ENCODE results near the gene CHD8.
A peak's percentile ranks its signal among the peaks of the same experiment; 100 is the strongest.
"Not testable (repeated sequence)": the region's sequence is repeated elsewhere in the genome, so short reads cannot be mapped to it uniquely, and the experiment has no call there.

The CHD8 gene

GRCh38 chr14:21379338-21379737 lies 76.6 kb downstream of the CHD8 start:
- DNase-seq, result no peak

- no peak for DNase-seq
These were observed 81.9 kb downstream of the CHD8 start for GRCh38 chr14:21373980-21374379.

- DNase-seq, result not testable (repeated sequence)
These were observed 83.1 kb downstream of the CHD8 start for GRCh38 chr14:21372814-21373213.

DNA sequence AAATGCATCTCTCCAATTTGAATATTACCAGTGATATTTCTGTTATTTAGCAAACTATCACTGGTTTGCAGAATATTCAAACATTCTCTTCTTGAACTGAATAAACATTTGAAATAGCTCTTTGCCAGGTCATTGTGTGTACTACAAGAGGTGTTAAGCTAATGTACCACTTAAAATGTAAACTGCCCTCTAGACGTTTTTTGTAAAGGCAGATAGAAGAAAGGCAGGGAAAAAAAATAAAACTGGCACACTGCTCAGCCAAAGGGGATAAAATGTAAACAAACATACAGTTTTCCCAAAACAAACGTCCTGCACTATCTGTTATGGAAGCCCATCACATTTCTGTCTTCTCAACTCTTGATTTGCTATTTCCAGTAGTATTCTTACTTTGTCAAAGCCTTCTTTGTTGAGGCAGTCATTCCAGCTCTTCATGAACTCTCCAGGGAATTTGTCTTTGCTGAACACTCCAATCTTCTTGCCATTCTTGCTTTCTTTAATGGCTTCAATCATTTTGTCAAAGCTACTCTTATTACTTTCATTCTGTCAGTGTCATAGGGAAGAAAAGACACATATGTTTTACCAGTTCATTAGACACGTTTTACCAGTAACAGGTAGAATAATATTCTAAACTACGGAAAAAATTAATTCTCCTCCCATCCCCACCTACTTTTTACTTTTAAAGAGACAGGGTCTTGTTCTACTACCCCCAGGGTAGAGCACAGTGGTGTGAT lies 85.8 kb downstream of the CHD8 start:
- DNase-seq, result no peak

DNA sequence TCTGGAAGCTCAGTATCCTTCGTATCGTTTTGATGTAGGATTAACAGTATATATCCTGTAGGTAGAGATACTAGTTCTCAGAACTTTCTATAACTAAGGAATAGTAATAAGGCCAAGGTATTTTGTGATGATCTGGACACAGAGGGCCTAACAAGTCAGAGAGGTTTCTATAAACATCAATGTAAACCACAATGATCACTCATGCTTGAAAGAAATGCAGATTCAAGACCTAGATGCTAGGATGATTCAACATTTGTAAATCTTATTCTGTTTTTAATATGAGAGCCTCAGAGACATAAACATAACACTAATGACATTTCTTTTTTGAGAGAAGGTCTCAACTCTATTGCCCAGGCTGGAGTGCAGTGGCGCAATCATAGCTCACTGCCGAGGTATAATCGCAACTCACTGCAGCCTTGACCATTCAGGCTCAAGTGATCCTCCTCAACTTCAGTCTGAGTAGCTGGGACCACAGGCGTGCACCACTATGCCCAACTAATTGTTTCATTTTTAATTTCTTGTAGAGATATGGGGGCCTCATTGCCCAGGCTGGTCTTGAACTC lies 88.3 kb downstream of the CHD8 start:
- DNase-seq, result no peak

GRCh38 chr14:21356511-21356910 lies 99.4 kb downstream of the CHD8 start:
- DNase-seq, result no peak

DNA sequence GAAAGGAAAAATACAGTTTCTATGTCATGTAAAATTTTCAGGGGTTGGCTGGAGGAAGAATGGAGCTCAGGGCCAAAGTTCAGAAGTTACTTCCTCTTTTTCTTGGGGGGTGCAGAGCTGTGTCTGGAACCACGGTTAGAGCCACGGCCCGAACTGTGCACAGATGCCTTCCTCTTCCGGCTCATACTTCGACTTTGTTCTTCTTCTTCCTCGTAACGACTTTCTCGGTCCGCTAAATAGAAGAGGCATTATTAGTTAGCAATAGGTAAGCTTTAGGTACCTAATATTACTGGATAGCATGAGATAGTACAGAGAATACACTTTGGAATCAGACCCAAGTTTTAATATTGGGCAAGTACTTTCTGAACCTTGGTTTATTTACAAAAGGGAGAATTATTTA lies 103.3 kb downstream of the CHD8 start:
- peak in 1 of 58 donors; percentile 2 for DNase-seq

GRCh38 chr14:21350539-21350938 lies 105.4 kb downstream of the CHD8 start:
- no peak for DNase-seq

DNA sequence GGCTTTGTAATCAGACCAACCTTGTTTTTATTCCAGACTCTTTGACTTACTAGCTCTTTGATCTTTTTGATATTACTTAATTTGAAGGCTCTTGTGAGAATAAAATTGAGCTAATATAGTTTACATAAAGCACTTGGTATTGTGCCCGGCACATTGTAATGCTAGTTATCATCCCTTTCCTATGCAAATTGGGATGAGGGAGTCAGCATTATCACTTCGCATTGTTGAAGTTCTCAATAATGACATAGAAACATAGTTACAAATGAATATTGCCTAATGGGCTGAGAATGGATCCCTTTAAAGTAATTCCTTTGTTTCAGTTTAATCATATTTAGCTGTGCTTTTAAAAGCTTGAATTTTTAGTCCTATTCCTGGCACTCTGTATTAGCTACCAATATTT lies 108.7 kb downstream of the CHD8 start:
- DNase-seq, result no peak

GRCh38 chr14:21346532-21347135 lies 109.3 kb downstream of the CHD8 start:
- no peak for DNase-seq

DNA sequence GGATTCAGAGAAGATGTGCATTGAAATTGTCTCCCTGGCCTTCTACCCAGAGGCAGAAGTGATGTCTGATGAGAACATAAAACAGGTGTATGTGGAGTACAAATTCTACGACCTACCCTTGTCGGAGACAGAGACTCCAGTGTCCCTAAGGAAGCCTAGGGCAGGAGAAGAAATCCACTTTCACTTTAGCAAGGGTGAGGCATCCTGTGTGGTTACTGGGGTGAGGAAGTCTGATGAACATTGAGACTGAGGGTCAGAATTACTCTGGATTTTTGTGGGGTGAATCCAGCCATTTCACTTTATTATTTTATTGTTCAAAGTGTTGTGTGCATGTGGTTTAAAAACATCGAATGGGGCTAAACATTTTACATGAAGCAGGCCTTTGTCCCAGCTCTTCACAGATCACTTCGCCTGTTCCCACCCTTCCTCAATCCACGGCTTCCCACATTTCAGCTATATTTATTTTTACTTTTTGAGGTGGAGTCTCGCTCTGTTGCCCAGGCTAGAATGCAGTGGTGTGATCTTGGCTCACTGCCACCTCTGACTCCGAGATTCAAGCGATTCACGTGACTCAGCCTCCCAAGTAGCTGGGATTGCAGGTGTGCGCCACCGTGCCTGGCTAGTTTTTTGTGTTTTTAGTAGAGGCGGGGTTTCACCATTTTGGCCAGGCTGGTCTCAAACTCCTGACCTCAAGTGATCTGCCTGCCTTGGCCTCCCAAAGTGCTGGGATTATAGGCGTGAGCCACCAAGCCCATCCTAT lies 112.7 kb downstream of the CHD8 start:
- DNase-seq, result no peak
